OCI-LY3 (cell line): ENCODE measurements around the gene FBN3.

Experiments
- CTCF ChIP-seq: fragments of 200-600, 300-600 bp; sonication (generic); IDR thresholded peaks from 2 replicates; pipeline ENCODE4 v1.5.1; 2014; ENCODE audit warnings: antibody characterized with exemption, low read length, low read depth
- EZH2phosphoT487 ChIP-seq: fragments of 200-600 bp; shearing (Covaris generic); IDR thresholded peaks from 2 replicates; pipeline ENCODE4 v1.6.1; 2018; ENCODE audit warnings: antibody characterized with exemption, mixed run types, low read depth

GRCh38 chr19:8109455-8109854 is 39.9 kb downstream of the FBN3 start:
- TF ChIP-seq CTCF (no peak), EZH2phosphoT487 (no peak)
